Vagina (tissue), 2 donors: ENCODE data around the gene IFI27.
A peak's percentile ranks its signal among the peaks of the same experiment; 100 is the strongest.

Source experiments
- CTCF ChIP-seq, 3 experiments: fragments of 450-650 bp in 2 of 3; fragments of 200-600 bp in 1 of 3; sonication (generic) in 1 of 3; IDR thresholded peaks; one replicate each; pipeline ENCODE4 v1.5.1; 2017 to 2019; ENCODE audit warnings: antibody characterized with exemption in 3 of 3, mild to moderate bottlenecking in 2 of 3, moderate library complexity in 2 of 3
- POLR2A ChIP-seq, 2 donors: fragments of 450-650 bp; IDR thresholded peaks; one replicate each; pipeline ENCODE4 v1.6.1; 2017; ENCODE audit warnings: antibody characterized with exemption in 2 of 2, mild to moderate bottlenecking in 2 of 2, moderate library complexity in 2 of 2

DNA sequence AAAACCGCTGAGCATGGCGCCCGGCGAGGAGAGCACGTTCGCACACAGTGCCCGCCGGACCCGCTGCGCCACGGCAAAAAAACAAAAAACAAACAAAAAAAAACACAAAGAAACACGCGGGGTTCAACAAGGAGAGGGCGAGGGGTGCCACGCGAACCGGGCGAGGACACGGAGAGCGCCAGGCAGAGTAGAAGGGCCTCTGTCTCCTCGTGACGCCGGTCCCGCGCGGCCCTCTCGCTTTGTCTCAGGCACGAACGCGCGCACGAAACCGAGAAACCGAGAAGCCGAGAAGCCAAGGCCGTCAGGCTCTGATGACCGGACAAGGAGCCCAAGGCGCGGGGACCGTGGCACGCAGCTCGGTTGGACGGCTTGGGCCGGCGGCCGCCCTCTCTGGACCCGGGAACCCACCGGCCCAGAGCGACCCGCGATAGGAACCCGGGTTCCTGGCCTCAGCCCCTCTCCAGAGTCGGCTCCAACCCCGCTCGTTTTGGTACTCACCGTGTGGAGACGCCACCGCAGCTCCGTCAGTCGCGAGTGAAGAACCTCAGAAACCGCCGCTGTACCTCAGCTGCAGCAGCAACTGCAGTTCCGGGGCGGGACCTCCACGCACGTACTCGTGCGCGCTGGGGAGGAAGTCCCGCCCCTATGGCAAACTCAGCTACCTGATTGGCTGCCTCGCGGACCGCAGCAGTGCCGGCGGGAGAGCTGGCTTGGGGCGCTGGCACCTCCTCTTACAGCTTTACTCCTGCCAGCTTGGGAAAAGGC lies 29.7 kb upstream of the IFI27 start, which contains the start of the genes DDX24 and IFI27L1:
- TF ChIP-seq POLR2A (IDR thresholded peaks at IDR 0.05) (peak in 1 of 2 donors; percentile 96), CTCF (IDR thresholded peaks at IDR 0.05) (peak in 1 of 3 experiments; percentile 22)
